Embryonic facial prominence (tissue), 1 donor: ENCODE measurements around the gene AIG1.
"Not testable (repeated sequence)": the region's sequence is repeated elsewhere in the genome, so short reads cannot be mapped to it uniquely, and the experiment has no call there.

Experiments
- DNase-seq: peaks from one replicate; pipeline ENCODE4 v3.0.0-alpha.2; 2016; ENCODE audit errors: extremely low spot score

AIG1 gene

DNA sequence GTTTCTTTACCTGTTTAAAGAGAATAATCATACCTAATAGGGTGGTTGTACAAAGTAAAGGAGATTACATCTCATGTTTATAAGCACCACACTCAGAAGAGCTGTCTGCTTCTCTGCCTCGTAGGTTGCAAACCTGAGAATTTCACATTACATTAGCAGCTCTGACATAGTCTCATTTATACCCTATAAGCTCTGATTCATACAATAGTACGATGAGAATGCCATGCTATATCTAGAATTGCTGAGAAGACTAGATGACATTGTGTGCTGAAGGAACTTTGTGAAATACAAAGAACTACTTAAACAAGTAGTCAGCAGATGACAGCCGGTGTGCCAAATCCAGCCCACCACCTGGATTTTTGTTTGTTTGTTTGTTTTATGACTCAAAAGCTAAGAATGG is 268.6 kb downstream of the AIG1 start:
- no peak for DNase-seq

GRCh38 chr6:143331362-143331761 is 270.7 kb downstream of the AIG1 start:
- DNase-seq: no peak

DNA sequence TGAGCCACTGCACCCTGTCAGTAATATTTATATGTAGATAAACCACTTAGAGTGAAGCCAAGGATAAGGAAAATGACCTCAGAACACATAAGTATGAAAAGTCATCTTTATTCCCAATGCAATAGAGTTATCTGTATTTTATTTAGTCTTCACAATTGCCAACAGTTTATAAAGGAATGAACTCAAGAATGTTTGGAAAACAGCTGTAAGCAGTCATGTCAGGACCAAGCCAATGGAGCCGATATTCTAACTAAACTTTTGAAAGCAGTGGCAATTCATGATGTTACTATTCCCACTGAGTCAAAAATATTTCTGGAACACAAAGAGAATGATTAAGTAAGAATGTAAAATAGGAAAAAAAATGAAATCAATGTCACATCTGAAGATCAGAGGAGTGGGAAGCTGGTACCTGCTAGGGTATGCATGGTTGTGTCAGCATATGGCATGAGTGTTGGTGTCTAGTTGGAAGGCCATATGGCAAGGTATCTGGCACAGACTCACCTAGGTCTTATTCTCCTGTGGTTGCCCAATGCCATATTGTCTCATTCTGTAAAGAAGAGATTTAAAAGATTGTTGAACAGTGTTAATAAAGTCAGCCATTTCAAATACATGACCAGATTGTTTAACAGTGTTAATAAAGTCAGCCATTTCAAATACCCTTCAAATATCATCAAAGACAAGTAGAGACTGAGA is 271.6 kb downstream of the AIG1 start:
- DNase-seq: no peak

GRCh38 chr6:143333081-143333480 is 272.4 kb downstream of the AIG1 start:
- no peak for DNase-seq

- DNase-seq: no peak
Measured at GRCh38 chr6:143333749-143334520, 273.2 kb downstream of the AIG1 start.

- DNase-seq: no peak
Measured at GRCh38 chr6:143335865-143336264, 275.2 kb downstream of the AIG1 start.

DNA sequence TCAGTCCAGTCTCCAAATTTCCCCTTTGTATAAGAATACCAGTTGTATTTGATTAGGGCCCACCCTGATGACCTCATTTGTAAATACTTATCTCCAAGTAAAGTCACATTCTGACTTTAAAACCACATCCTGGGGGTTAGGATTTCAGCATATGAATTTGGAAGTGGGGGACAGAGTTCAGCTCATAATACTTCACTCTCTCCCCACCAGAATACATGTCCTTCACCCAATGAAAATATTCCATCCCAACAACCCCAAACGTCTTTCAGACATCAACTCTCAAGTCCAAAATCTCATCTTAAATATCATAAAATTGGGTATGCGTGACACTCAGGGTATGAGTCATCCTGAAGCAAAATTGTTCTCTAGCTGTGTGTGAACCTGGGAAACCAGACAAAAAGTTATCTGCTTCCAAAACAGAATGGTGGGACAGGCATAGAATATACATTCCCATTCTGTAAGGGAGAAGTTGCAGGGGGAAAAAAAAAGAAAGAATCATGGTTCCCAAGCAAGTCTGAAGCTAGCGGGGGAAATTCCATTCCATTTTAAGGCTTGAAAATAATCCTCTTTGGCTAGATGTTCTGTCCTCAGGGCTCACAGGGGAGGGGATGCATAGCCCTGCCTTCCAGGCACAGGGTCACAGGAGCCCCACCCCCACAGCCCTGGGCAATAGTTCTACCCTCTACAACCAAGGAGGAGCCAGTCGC is 275.9 kb downstream of the AIG1 start:
- DNase-seq: no peak

- no peak for DNase-seq
Measured at GRCh38 chr6:143337201-143337949, 276.7 kb downstream of the AIG1 start.

DNA sequence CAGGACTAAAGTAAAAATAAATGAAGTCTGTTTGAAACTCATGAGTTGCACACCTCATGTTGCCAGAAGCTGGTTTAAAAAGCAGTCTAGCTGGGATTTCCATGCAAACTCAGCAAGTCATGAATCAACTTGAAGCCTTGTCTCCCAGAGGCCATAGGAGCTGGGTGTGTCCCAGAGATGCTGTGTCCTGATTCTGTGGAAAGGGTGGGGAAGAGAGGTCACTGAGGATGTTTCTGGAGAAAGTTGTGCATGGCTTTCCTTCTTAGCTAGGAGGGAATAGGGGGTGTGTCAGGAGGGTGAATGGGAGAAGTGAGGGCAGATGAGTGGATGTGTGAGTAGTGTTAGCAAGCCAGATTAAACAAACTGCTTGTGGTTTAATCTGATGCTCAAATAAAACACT is 278.5 kb downstream of the AIG1 start:
- no peak for DNase-seq

DNA sequence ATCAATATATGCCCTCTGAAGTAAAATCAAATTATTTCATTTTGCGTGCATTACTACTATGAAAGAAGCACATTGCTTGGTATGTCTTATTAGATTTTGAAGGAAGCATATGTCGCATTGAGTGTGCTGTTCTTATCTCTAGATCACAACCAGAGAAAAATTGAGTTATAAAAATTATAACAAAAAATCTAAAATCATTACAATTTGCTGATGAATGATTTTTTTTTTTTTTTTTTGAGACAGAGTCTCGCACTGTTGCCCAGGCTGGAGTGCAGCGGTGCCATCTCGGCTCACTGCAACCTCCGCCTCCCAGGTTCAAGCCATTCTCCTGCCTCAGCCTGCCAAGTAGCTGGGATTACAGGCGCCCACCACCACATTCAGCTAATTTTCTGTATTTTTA is 284.8 kb downstream of the AIG1 start:
- DNase-seq: not testable (repeated sequence)

DNA sequence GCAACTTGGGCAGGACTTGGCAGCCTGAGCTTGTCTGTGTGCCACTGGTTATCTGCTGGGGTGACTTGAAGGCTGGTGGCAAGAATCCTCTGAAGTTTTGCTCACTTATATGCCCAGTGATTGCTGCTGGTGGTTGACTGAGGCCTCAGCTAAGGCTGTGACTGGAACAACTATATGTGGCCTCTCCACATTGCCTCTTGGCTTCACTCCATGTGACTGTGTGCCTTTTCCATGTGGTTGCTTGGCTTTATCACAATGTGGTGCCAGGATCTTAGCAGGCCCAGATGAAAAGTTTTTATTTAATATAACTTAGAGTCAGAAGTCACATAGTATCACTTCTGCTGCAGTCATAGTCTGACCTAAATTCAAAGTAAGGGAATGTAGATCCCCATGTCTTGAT is 285.3 kb downstream of the AIG1 start:
- no peak for DNase-seq

DNA sequence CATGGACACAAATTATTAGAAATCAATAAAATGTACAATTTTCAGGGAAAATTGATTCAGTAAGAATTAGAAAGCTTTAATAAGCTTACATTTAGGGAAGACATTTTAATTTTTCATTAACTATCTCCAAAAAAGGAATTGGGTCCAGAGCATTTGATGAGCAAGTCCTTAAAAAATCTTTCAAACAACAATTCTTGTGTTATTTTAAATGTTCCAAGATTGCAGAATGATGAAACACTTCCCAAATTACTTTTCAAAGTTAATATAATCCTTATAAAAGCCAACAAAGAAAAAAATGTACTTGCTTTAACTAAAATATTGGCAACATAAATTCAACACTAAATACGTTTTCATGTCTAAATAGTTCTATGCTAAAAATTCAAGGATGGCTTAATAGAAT is 287.8 kb downstream of the AIG1 start:
- no peak for DNase-seq

- DNase-seq: no peak
Measured at GRCh38 chr6:143349530-143349929, 288.8 kb downstream of the AIG1 start.

- DNase-seq: no peak
Measured at GRCh38 chr6:143356101-143356880, 295.6 kb downstream of the AIG1 start.

DNA sequence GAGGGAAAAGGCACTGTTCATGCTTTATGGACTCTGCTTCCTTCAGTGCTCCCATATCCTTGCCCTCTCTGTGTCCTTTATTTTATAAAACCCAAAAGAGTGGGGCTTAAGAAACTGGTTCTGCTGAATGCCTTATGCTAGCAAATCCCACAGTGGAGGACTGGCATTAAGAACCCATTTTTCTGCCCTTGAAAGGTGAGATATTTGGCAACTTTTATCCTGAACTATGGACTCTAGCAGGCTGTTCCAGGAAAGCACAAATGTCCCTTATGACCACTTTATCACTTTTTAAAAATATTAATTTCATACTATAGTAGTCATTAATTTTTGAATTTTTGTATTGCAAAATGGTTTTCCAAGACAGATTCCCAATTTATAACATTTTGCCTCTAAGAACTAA is 296.5 kb downstream of the AIG1 start:
- no peak for DNase-seq

DNA sequence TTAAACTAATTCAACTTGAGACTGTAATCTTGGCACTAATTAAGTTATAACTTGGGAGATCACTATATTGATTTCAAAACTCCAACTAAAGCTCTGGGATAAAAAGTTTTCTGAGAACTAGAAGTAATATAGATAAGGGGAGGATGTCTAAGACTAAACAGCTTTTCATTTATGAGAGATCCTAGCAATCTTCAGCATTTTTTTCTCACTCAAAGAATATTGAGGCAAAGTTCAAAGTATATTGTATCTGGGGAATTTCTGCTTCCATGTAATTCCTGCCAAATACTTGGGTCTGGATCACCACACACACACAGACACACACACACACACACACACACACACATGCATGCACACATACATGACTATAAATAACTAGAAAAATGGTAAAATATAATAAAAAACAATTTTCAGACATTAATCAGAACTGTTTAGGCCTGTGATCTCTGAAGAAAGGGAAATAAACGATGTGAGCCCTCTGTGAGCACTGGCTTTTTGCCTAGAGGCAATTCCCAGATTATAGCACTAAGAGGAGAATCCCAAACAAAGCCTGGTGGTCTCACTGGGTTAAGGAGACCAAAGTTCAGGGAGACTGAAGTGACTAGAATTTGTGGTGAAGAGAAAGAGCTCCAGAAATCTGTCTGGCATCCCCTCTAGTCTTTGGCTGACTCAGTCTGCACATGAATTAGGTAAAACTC is 297.0 kb downstream of the AIG1 start:
- no peak for DNase-seq

DNA sequence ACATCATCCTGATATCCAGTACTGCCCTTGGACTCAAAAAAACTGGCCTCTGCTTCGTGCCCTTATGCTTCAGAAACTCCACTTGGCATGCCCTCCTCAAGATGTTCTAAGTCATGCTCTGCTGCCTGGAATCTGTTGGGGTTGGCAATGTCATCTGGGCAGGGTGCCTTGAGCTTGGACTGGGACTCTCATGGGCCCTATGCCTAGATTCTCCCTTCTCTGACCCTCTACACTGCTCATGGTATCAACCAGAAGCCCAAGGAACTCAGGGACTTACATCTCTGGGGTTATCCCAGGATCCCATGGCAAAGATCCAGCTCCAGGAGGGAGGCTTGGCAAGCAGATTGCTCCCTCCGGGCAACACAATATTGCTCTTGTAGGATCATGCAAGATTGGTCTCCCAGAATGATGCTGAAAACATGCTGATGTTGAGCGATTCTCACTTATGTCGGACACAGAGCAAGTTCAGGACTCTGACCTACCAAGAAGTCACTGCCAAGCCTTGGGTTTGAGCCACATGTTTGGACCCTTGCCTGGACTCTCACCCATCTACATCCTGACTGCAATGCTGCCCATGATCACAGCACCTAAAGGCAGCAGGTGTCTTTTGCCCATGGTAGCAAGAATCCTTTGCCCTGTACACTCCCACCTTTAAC is 301.0 kb downstream of the AIG1 start:
- DNase-seq: no peak

GRCh38 chr6:143362192-143362558 is 301.5 kb downstream of the AIG1 start:
- no peak for DNase-seq

- DNase-seq: no peak
Measured at GRCh38 chr6:143363299-143363698, 302.6 kb downstream of the AIG1 start.

DNA sequence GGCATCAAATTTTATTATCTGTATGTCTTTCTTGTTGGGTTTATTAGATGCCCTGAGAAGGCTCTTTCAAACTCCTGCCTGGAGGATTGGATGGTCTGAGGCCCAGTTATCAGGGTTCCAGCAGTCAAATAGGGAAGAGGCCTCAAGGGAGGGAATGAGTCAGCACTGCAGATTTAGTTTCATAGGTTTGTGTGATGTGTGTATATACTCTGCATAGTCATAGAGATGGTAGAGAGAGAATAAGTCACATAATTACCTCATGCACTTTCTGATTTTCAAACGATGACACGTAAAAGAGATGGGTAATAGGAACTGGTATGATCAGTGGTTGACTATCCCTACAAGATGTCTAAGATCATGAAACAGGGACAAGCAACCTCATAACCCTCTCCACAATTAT is 307.7 kb downstream of the AIG1 start:
- no peak for DNase-seq
